Ovary (tissue), 9 donors: ENCODE data around the gene TDO2. TPM values are rescaled to one million over a fixed set of nuclear protein-coding genes. Genes with fewer than 3 reads are reported as not detected.

ENCODE experiments used
- DNase-seq, 5 donors: peaks; one replicate each; pipeline ENCODE4 v3.0.0-alpha.2; 2019 to 2020
- H3K27ac ChIP-seq, 2 donors: fragments of 200-600 bp; one replicate each; pipeline versions ENCODE4 v1.5.1 to v1.8.0; 2019 to 2022
- H3K27me3 ChIP-seq: fragments of 200-600 bp; one replicate; pipeline ENCODE4 v1.8.0; 2022
- H3K36me3 ChIP-seq: fragments of 200-600 bp; sonication (generic); one replicate; pipeline ENCODE4 v1.5.1; 2019
- H3K4me1 ChIP-seq: one replicate; pipeline ENCODE4 v1.8.1; 2013; ENCODE audit warnings: mild to moderate bottlenecking, moderate library complexity; ENCODE audit not compliant: insufficient read depth
- H3K4me3 ChIP-seq: fragments of 200-600 bp; sonication (generic); one replicate; pipeline ENCODE4 v1.5.1; 2017
- H3K9me3 ChIP-seq, 2 donors: fragments of 200-600 bp in 1 of 2; sonication (generic) in 1 of 2; one replicate each; pipeline versions ENCODE4 v1.5.1 to v1.8.1; 2013 to 2019; ENCODE audit warnings: mild to moderate bottlenecking in 1 of 2, moderate library complexity in 1 of 2
- CTCF ChIP-seq, 3 donors: fragments of 450-650 bp in 2 of 3; fragments of 200-600 bp in 1 of 3; IDR thresholded peaks; one replicate each; pipeline versions ENCODE4 v1.5.1 to v1.8.0; 2016 to 2022; ENCODE audit warnings: antibody characterized with exemption in 3 of 3, mild to moderate bottlenecking in 1 of 3
- EP300 ChIP-seq: sonication (generic); formaldehyde crosslinking; IDR thresholded peaks from one replicate; pipeline ENCODE4 v1.6.1; 2017; ENCODE audit warnings: antibody characterized with exemption
- POLR2A ChIP-seq: fragments of 450-650 bp; IDR thresholded peaks from one replicate; pipeline ENCODE4 v1.6.1; 2017; ENCODE audit warnings: antibody characterized with exemption, mild to moderate bottlenecking, moderate library complexity
- WGBS, 3 donors: extraction: QIAGEN DNeasy Blood & Tissue Kit in 1 of 3; methylation state at CpG; one replicate each; pipeline versions ENCODE4 v1.1.5 to v1.1.7; 2013 to 2017; 5-methylcytosine and 5-hydroxymethylcytosine counted together
- intact Hi-C, 4 donors: fragments of 100-400 bp; cut with DNase I; formaldehyde crosslinking; loops; one replicate each; pipeline versions ENCODE4 v1.11.0 to v1.15.1; 2022 to 2023
- polyA plus RNA-seq, 2 donors: library from polyadenylated mRNA; stranded (reverse); fragments of 200-250 nt in 1 of 2; fragments of 350-450 nt in 1 of 2; fragmentation: Illumina TruSeq in 1 of 2; extraction: RNeasy Lipid Tissue Mini Kit (QIAGEN cat#74804) in 1 of 2; gene quantifications; one replicate each; pipeline ENCODE4 v1.2.3, GENCODE V29; 2013 to 2014
- total RNA-seq, 7 donors: library from RNA; depleted of rRNA in 2 of 7; stranded (reverse); fragments of >200 nt in 2 of 7; fragmentation: NEBNext Ultra II Directional in 3 of 7; extraction: Animal tissue kit (Norgen Biotek cat#: 25700) in 3 of 7; gene quantifications; one replicate each; pipeline versions ENCODE4 v1.1.0 to v1.2.4, GENCODE V29; 2016 to 2023
- donor health status: DM: no; HTN: no; CAD: no; lungs with moderate emphysema.
- donor health status: DM: no; HTN: no; CAD: no.
- donor health status: Bipolar disorder and iron deficiency.
- donor health status: DM: yes; HTN: yes; CAD: no.
- donor health status: DM: no; HTN: no; CAD: no.
- donor health status: DM: yes; HTN: yes; CAD: no.

The TDO2 gene
- total and polyA plus RNA-seq, 9 donors: 0.08 to 2.5 (median 0.61) TPM; not detected in 3

GRCh38 chr4:155914782-155915181, 11.3 kb downstream of the TDO2 start:
- H3K36me3 ChIP-seq: no peaks in the 10 kb centered on the region
- no peaks in the 10 kb centered on the region for H3K27me3 ChIP-seq
- no peaks in the 10 kb centered on the region for H3K4me1 ChIP-seq
- intact Hi-C loops: no loop called here
- DNase-seq: no peak
- 23 to 30% (median 25%) methylated on average over 5 of the region's 5 CpGs for WGBS, 3 donors
- TF ChIP-seq EP300 (no peak), CTCF (IDR thresholded peaks at IDR 0.05) (no peak), POLR2A (no peak)
- no peaks in the 10 kb centered on the region for H3K9me3 ChIP-seq
- H3K27ac ChIP-seq: no peak overlapping the region
- H3K4me3 ChIP-seq: no peak overlapping the region

GRCh38 chr4:155921597-155921996, 18.1 kb downstream of the TDO2 start:
- no peak for DNase-seq
- intact Hi-C loops: no loop called here
- Histone ChIP-seq H3K36me3 (no peaks in the 10 kb centered on the region), H3K27me3 (no peaks in the 10 kb centered on the region), H3K9me3 (no peaks in the 10 kb centered on the region), H3K4me3 (no peak overlapping the region), H3K4me1 (no peaks in the 10 kb centered on the region), H3K27ac (no peak overlapping the region)
- TF ChIP-seq CTCF (IDR thresholded peaks at IDR 0.05): no peak
- TF ChIP-seq EP300: no peak
- no peak for TF ChIP-seq POLR2A
- WGBS, 3 donors: 93 to 100% (median 96%) methylated on average over 1 of the region's 1 CpG

- Histone ChIP-seq H3K36me3 (no peaks in the 10 kb centered on the region), H3K27me3 (no peaks in the 10 kb centered on the region), H3K9me3 (peaks cover 0 to 2% of the 10 kb centered on the region in 2 donors), H3K4me3 (no peak overlapping the region), H3K4me1 (no peaks in the 10 kb centered on the region), H3K27ac (no peak overlapping the region)
- no peak for DNase-seq
- intact Hi-C loops: no loop called here
- no peak for TF ChIP-seq CTCF (IDR thresholded peaks at IDR 0.05)
- no peak for TF ChIP-seq EP300
- no peak for TF ChIP-seq POLR2A
- 54 to 79% (median 55%) methylated on average over 3 of the region's 3 CpGs for WGBS, 3 donors
Observed at GRCh38 chr4:155924637-155925036, 21.1 kb downstream of the TDO2 start.

GRCh38 chr4:155929833-155930232, 26.3 kb downstream of the TDO2 start:
- intact Hi-C loops: no loop called here
- no peak for DNase-seq
- no peak overlapping the region for H3K4me3 ChIP-seq
- 97 to 100% (median 99%) methylated on average over 3 of the region's 3 CpGs for WGBS, 3 donors
- no peaks in the 10 kb centered on the region for H3K36me3 ChIP-seq
- TF ChIP-seq EP300 (no peak), POLR2A (no peak), CTCF (IDR thresholded peaks at IDR 0.05) (no peak)
- H3K27ac ChIP-seq: no peak overlapping the region
- no peaks in the 10 kb centered on the region for H3K27me3 ChIP-seq
- H3K4me1 ChIP-seq: no peaks in the 10 kb centered on the region
- H3K9me3 ChIP-seq: peaks cover 0 to 2% of the 10 kb centered on the region in 2 donors
